Transverse colon (tissue), 4 donors: Measurements from ENCODE around the gene FAM20C. TPM values are rescaled to one million over a fixed set of nuclear protein-coding genes. Genes with fewer than 3 reads are reported as not detected.

ENCODE experiments used
- DNase-seq: peaks from one replicate; pipeline ENCODE4 v3.0.0-alpha.2; 2019
- H3K27ac ChIP-seq, 4 donors: fragments of 200-600 bp; sonication (generic); 2 replicates each; pipeline ENCODE4 v1.5.1; 2016 to 2018; ENCODE audit warnings: inconsistent platforms in 4 of 4
- H3K27me3 ChIP-seq: fragments of 200-600 bp; sonication (generic); 2 replicates; pipeline ENCODE4 v1.5.1; 2017; ENCODE audit warnings: inconsistent platforms
- H3K36me3 ChIP-seq, 4 donors: fragments of 200-600 bp; sonication (generic); 2 replicates each; pipeline ENCODE4 v1.5.1; 2017 to 2019; ENCODE audit warnings: inconsistent platforms in 4 of 4
- H3K4me1 ChIP-seq, 4 donors: fragments of 200-600 bp; sonication (generic); 2 replicates each; pipeline ENCODE4 v1.5.1; 2017 to 2020; ENCODE audit warnings: inconsistent platforms in 4 of 4
- H3K4me3 ChIP-seq, 4 donors: fragments of 200-600 bp; sonication (generic); 1 replicate in 1 of 4; 2 replicates in 3 of 4; pipeline versions ENCODE4 v1.5.1 to v1.6.1; 2017 to 2019; ENCODE audit warnings: inconsistent platforms in 4 of 4
- H3K9me3 ChIP-seq, 2 donors: fragments of 200-600 bp; sonication (generic); 2 replicates each; pipeline ENCODE4 v1.5.1; 2017 to 2019; ENCODE audit warnings: inconsistent platforms in 2 of 2
- CTCF ChIP-seq, 5 experiments: fragments of 200-600 bp in 3 of 5; fragments of 450-650 bp in 2 of 5; sonication (generic) in 3 of 5; IDR thresholded peaks; 1 replicate in 2 of 5; 2 replicates in 3 of 5; pipeline ENCODE4 v1.5.1; 2016 to 2017; ENCODE audit warnings: antibody characterized with exemption in 5 of 5, inconsistent platforms in 3 of 5, mild to moderate bottlenecking in 2 of 5, moderate library complexity in 1 of 5
- EP300 ChIP-seq: sonication (generic); formaldehyde crosslinking; IDR thresholded peaks from one replicate; pipeline ENCODE4 v1.6.1; 2017; ENCODE audit warnings: antibody characterized with exemption, low read depth
- POLR2AphosphoS5 ChIP-seq, 3 donors: sonication (generic); formaldehyde crosslinking; IDR thresholded peaks; one replicate each; pipeline ENCODE4 v1.6.1; 2016; ENCODE audit warnings: antibody characterized with exemption in 3 of 3
- WGBS, 2 donors: methylation state at CpG; one replicate each; pipeline ENCODE4 v1.1.5; 2018; ENCODE audit warnings: low coverage in 1 of 2; 5-methylcytosine and 5-hydroxymethylcytosine counted together
- in situ Hi-C, 4 donors: fragments of 200-750 bp; cut with MboI; loops; one replicate each; pipeline versions ENCODE4 v1.15.0 to v1.15.1; 2017; ENCODE audit warnings: low sequenced_read_pairs in 3 of 4, low pct_ligation_motif_present in 1 of 4, low pct_unique_long_range_greater_than_20kb in 1 of 4
- intact Hi-C: fragments of 100-400 bp; cut with DNase I; formaldehyde crosslinking; loops from one replicate; pipeline ENCODE4 v1.15.1; 2023; ENCODE audit warnings: low total_unique reads
- total RNA-seq, 4 donors: library from RNA; depleted of rRNA; stranded (reverse); fragments of >200 nt; gene quantifications; one replicate each; pipeline ENCODE4 v1.1.0, GENCODE V29; 2016

The FAM20C gene
- total RNA-seq, 4 donors from 2014 or later, result 10.5 to 62.3 (median 23.5) TPM

- H3K4me3 ChIP-seq, result no peak overlapping the region
- WGBS, 2 donors, result 92 to 97% methylated on average over 14 to 19 of the region's 19 CpGs
- DNase-seq, result no peak
- no peak overlapping the region for H3K27ac ChIP-seq
- intact Hi-C loops (no loop called here), in situ Hi-C loops (no loop called here)
- TF ChIP-seq CTCF (IDR thresholded peaks at IDR 0.05) (no peak), POLR2AphosphoS5 (IDR thresholded peaks at IDR 0.05) (no peak), EP300 (no peak)
- H3K4me1 ChIP-seq, result peaks cover 0 to 5% (median 0%) of the 10 kb centered on the region in 4 donors
- H3K9me3 ChIP-seq, result no peaks in the 10 kb centered on the region
- H3K27me3 ChIP-seq, result peaks cover 2% of the 10 kb centered on the region
- no peaks in the 10 kb centered on the region for H3K36me3 ChIP-seq
Observed at GRCh38 chr7:309586-310228, 117.3 kb downstream of the FAM20C start.

Other genes with a start within 250 kb of the FAM20C start
- not detected for gene FOXL3, start 97.6 kb downstream of the FAM20C start, total RNA-seq